T-helper 9 cell (primary cell): ENCODE measurements around the gene RNF41.
A peak's percentile ranks its signal among the peaks of the same experiment; 100 is the strongest.

Experiments
- DNase-seq: peaks from one replicate; pipeline ENCODE4 v3.0.0-alpha.2; 2020

The RNF41 gene

GRCh38 chr12:56243731-56244181, 22.0 kb upstream of the RNF41 start:
- no peak for DNase-seq

DNA sequence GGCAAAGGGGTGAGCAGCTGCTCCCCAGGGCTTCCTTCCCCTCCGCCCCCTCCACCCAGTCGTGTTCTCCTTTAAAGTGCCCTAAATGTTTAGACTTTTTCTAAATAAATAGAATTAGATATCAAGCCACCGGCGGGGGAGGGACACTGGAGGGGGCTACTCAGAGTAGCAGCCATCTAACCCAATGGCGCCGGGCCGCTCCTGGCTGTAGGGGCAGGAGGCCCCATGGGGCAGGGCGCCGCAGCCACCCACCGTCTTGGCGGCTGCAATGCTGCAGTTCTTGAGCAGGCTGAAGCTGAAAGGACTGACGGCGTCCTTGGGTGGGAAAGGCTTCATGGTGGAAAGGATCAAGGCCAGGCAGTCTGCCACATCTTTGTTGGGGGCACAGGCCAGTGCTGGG, 21.3 kb upstream of the RNF41 start:
- no peak for DNase-seq

GRCh38 chr12:56241424-56242303, 19.9 kb upstream of the RNF41 start:
- no peak for DNase-seq

- DNase-seq = no peak
Observed at GRCh38 chr12:56237552-56237951, 15.8 kb upstream of the RNF41 start.

- DNase-seq = no peak
Observed at GRCh38 chr12:56236985-56237384, 15.3 kb upstream of the RNF41 start.

DNA sequence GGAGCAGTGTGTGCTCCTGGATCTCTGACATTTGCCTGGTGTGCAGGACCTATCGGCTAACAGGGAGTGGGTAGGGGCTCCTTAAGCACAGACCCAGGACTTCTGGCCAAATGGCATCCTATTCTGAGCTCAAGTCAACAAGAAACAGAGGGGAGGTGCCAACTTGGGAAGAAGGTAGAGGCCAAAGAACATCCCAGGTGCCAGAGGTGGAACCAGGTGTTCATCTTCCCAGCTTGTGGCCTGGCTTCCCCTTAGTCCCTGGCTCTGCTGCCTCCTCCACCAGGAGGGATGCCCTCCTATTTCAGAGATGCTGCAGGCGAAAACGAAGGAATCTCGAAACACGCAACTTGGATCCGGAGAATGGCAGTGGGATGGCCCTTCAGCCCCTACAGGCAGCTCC, 14.4 kb upstream of the RNF41 start:
- DNase-seq = no peak

DNA sequence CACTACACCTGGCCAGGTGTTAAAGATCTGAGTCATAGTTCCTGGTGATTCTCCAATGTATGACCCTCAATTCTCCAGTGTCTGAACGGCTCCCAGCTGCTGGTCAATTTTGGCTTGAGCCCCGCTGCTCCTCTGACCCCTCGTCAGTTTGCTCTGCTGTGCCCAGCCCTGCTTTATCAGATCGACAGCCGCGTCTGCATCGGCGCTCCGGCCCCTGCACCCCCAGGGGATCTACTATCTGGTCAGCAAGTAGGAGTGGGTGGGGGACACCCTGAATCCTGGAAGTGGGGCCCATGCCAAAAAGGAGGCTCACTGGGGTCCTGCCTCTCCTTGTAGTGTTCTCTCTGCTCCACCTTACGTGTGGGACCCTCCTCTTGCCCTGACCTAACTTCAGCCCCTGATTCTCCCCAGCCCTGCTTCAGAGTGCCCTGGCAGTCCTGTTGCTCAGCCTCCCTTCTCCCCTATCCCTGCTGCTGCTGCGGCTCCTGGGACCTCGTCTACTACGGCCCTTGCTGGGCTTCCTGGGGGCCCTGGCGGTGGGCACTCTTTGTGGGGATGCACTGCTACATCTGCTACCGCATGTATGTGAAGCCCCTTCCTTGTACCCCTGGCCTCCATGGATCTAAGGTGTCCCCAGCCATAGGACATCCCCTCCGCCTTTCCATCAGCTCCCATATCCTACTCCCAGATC, 13.2 kb upstream of the RNF41 start:
- no peak for DNase-seq

DNA sequence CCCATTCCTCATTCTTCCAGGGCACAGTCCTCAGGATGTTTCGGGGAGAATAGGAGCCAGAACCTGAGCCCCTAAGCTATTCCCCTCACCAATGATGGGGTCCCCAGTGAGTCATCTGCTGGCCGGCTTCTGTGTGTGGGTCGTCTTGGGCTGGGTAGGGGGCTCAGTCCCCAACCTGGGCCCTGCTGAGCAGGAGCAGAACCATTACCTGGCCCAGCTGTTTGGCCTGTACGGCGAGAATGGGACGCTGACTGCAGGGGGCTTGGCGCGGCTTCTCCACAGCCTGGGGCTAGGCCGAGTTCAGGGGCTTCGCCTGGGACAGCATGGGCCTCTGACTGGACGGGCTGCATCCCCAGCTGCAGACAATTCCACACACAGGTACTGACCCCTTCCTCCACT, 9.5 kb upstream of the RNF41 start:
- no peak for DNase-seq

DNA sequence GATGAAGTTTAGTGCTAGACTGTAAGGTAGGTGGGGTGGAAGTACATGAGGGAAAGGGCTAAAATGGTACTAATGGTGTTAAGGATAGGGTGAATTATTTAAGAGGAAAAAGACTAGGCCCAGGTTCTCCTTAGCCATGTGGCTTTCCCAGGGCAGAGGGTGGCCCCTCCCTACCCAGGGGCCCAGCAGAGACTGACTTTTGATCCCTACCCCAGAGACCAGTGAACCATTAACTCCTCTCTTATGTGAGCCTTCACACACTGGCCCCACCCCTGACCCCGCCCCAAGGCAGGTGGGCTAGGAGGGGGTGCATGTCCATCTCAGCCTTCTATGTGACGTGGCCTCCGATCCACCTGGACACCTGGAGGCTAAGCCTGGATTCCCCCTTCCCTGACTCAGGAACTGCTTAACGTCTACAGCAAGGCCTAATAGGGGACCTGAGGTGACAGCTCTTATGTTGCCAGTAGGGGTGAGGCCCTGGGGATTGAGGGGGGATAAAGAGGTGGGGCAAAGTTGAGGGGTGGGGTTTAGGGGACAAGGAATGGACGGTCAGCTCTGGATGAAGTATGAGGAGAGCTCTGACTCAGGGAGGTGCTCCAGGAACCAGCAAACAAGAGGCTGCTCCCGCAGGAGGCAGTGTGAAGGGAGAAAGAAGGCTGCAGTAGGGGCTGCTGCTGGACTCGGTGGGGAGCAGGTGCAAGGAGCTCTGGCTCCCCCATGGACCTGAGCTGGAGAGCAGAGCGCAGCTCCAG, 8.9 kb upstream of the RNF41 start:
- no peak for DNase-seq

DNA sequence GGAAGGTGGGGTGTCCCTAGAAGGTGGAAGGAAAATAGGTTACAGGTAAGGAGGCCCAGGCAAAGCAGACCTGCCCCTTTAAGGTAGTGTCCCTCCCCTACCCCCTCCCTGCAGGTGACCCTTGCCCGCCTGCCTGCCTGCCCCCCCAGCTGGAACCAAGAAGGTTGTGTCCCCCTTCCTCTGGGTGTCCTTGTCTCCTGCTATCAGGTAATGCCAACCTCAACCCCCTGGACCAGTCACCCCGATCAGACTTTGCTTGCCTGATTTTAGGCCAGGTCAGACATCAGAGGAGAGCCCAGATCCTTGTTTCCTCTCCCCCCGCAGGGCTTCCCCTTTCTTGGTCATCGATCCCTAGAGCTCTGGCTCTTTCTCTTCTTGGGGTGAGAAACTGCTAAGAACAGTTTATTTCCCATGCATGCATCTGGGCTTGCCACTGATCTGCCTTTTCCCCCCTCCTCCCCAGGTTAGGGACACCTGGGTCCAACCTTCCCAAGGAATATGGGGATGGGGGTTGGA, 8.3 kb upstream of the RNF41 start, which contains the start of gene SLC39A5:
Gene SLC39A5, plus strand, starts transcription at position 136 of the 516 bp plus-strand sequence. CDS start 1,224 bp downstream, outside the sequence.
- DNase-seq = no peak

DNA sequence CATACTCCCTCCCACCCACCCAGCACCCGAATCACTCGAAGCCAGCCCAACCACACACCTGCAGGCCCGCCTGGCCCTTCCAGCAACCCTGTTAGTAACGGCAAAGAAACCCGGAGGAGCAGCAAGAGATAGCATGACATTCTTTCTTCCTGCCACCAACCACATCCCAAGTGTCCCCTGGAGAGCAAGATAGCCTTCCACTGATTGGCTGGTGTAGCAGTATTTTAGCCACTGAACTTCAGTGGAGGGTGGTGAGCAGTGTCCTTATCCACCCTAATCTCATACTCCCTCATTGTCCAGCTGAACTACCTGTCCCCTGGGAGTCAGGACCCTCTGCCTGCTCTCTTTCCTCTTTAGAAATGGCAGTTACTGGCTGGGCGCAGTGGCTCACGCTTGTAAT, 7.4 kb upstream of the RNF41 start:
- no peak for DNase-seq

- DNase-seq = no peak
Observed at GRCh38 chr12:56224954-56225353, 3.2 kb upstream of the RNF41 start.

- DNase-seq = peak; percentile 88
Observed at GRCh38 chr12:56224102-56224701, 2.5 kb upstream of the RNF41 start, which contains the start of gene NABP2. NABP2 (plus strand) TSS chr12:56224342; CDS start chr12:56224857, 515 bp downstream.

DNA sequence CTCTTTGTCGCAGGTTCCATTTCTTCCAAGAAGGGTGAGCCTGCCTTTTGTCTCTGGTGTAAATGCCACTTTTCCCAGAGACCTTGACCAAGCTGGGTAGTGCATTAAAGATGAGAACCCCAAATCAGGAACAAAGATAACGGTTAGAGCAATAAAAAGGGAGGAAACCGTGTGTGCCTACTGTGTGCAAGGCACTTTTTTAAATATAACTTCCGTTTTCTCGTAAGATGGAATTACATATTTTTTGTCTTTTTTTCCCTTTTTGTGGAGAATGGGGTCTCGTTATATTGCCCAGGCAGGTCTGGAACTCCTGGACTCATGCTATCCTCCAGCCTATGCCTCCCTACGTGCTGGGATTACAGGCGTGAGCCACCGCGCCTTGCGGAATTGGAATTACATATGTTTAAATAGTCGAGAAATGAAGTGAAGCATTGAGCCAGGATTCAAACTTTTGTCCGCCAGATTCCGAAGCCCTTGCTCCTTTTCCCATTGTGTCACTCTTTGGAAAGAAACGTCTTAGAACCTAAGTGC, 1.9 kb upstream of the RNF41 start:
- no peak for DNase-seq

- DNase-seq = no peak
Observed at GRCh38 chr12:56222531-56222895, 791 bp upstream of the RNF41 start.

DNA sequence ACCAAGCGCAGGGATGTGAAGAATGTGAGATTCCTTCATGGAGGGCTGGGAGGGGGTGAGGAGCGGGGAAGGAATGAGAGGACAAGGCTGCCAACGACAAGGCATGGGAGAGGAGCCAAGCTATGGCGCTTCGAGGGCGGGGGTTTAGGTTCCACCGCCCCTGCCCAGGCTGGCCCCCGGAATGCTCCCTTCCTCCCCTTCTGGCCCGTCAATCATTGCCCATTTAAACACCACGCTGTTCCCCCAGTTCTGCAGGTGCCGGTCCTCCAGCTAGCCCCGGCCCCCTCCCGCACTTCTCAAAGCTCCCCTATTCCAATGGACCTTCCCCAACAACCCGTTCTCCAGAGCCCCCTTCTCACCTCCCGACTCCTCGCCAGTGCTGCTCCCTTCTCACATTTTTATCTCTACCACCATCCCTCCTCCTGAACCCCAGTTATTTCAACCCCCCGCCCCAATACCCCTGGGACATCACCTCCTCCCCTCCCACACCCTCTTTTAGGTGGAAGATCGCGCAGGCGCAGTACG, 428 bp downstream of the RNF41 start:
- no peak for DNase-seq

GRCh38 chr12:56220611-56221231, 1.0 kb downstream of the RNF41 start:
- DNase-seq = no peak

DNA sequence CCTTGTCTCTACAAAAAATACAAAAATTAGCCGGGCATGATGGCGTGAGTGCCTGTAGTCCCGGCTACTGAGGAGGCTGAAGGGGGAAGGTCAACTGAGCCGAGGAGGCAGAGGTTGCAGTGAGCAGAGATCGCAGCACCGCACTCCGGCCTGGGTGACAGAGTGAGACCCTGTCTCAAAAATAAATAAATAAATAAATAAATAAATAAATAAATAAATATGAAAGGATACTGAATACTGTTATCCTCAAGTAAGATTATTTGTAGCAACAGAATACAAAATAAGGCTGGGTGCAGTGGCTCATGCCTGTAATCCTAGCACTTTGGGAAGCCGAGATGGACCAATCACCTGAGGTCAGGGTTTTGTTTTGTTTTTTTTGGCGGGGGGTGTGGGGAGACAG, 1.9 kb downstream of the RNF41 start:
- no peak for DNase-seq

GRCh38 chr12:56216461-56216860, 5.3 kb downstream of the RNF41 start:
- no peak for DNase-seq

DNA sequence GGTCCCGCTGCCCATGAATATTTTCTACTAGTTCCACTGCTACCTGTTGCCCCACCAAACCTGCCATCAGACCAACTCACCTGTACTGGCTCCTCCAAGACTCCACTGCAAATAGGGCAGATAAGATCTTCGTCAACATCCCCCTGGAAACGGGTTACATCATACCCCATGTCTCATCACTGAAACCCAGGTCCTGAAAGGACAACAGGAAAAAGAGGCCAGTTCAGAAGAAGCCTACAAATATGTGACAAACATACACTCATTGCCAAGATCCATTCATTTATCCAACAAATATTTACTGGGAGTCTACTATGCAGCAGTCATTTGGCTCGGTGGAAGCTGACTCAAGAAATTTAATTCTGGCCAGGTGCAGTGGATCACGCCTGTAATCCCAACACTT, 7.8 kb downstream of the RNF41 start:
- no peak for DNase-seq

DNA sequence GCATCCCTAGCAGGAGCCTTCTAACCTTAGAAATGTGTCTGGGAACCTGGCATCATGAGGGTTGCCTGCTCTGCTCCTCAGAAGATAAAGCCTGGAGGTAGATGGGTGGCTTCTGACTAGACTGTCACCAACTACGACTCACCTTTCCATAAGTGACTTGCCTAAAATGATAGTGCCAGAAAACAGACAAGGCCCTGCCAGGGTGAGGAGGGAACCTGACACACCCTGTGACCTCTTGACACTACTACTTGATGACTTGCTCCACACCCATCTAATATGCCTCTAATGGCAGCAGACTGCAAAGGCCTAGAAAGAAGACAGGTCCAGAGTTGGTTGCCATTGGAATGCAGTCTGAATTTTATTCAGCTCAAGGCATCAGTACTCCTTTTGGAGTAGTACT, 9.4 kb downstream of the RNF41 start:
- DNase-seq = no peak

- no peak for DNase-seq
Observed at GRCh38 chr12:56208006-56208405, 13.7 kb downstream of the RNF41 start.
